ENCODE data around the gene PLAAT5.

The PLAAT5 gene

GRCh38 chr11:63493127-63493526 lies 2.2 kb upstream of the PLAAT5 start:
- DNase-seq (ENCODE audit: low read depth), result no peak
- TF ChIP-seq, protein P1, sequence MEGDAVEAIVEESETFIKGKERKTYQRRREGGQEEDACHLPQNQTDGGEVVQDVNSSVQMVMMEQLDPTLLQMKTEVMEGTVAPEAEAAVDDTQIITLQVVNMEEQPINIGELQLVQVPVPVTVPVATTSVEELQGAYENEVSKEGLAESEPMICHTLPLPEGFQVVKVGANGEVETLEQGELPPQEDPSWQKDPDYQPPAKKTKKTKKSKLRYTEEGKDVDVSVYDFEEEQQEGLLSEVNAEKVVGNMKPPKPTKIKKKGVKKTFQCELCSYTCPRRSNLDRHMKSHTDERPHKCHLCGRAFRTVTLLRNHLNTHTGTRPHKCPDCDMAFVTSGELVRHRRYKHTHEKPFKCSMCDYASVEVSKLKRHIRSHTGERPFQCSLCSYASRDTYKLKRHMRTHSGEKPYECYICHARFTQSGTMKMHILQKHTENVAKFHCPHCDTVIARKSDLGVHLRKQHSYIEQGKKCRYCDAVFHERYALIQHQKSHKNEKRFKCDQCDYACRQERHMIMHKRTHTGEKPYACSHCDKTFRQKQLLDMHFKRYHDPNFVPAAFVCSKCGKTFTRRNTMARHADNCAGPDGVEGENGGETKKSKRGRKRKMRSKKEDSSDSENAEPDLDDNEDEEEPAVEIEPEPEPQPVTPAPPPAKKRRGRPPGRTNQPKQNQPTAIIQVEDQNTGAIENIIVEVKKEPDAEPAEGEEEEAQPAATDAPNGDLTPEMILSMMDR (conservative IDR thresholded peaks at IDR 0.05; ENCODE audit: low read depth, low read length), result no peak
- H3K4me3 ChIP-seq (ENCODE audit: low read length), result no peak overlapping the region

DNA sequence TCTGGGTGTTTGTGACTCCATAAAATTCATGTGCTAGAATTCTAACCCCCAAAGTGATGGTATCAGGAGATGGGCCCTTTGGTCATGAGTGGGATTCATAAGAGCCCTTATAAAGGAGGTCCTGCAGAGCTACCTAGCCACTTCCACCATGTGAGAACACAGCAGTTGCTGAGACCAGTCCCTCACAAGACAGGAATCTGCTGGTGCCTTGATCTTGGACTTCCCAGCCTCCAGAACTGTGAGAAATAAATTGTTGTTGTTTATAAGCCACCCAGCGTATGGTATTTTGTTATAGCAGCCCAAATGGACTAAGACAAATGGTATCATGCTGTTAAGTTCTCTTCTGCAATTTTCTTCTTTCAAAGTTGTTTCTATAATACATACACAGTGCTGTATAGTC lies 1.5 kb upstream of the PLAAT5 start:
- no peak for DNase-seq (ENCODE audit: low read depth)
- TF ChIP-seq, protein P1 (conservative IDR thresholded peaks at IDR 0.05; ENCODE audit: low read depth, low read length), result no peak
- no peak overlapping the region for H3K4me3 ChIP-seq (ENCODE audit: low read length)

DNA sequence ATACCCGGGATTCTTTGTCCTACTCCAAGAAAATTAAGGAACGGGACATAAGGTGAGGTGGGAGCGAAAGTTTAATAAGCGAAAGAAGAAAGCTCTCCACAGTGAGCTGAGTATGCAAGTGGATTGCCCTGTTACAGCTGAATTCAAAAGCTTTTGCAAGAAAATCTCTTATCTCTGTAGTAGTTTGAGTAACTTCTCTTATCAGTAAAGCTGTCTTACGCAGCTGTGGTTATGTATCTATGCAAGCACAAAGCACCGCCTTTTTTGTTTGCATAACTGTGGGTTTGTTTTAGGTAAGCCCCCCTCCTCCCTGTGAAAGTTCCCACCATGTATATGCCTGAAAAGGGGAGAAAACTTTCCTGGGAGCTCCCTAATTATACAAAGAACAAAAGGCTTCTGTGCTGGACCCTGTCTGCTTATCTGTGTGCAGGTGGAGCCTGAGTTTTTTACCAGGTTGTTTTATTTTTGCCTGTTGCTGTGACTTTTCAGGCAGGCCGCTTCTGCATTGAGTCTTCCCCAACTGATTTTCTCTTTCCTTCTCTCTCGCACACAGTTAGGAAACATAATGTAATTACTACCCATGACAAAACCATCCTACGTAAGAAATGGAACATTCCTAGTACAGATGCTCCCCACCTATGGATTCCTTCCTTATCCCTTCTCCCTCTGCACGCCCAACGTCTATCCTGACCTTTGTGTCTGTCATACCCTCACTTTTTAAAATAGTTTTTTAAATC lies 837 bp upstream of the PLAAT5 start:
- TF ChIP-seq, protein P1 (conservative IDR thresholded peaks at IDR 0.05; ENCODE audit: low read depth, low read length), result no peak
- no peak for DNase-seq (ENCODE audit: low read depth)
- peak overlapping the region; percentile 39 for H3K4me3 ChIP-seq (ENCODE audit: low read length)

- TF ChIP-seq, protein P1 (conservative IDR thresholded peaks at IDR 0.05; ENCODE audit: low read depth, low read length), result no peak
- DNase-seq (ENCODE audit: low read depth), result no peak
- H3K4me3 ChIP-seq (ENCODE audit: low read length), result peak overlapping the region; percentile 39
Measured at GRCh38 chr11:63491240-63491587, 247 bp upstream of the PLAAT5 start.

DNA sequence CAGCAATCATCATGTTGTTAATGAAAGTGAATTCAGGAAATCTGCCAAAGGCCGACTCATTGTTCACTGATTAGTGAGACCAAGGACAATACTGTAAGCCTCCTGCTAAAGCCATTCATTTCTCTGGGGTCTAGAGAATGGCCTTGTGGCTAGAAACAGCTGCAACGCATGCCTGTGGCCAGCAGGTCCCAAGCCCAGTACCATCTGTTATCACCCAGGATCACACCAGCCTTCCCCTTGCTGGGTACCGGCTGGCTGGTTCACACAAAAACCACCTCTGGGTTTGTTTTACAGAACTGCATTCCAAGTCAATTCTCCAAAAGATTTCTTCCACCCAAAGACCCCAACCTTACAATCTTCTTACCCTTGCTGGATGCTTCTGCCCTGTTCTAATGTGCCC lies 1.1 kb downstream of the PLAAT5 start:
- TF ChIP-seq, protein P1 (conservative IDR thresholded peaks at IDR 0.05; ENCODE audit: low read depth, low read length), result no peak
- no peak overlapping the region for H3K4me3 ChIP-seq (ENCODE audit: low read length)
- DNase-seq (ENCODE audit: low read depth), result no peak

- H3K4me3 ChIP-seq (ENCODE audit: low read length), result no peak overlapping the region
- TF ChIP-seq, protein P1 (conservative IDR thresholded peaks at IDR 0.05; ENCODE audit: low read depth, low read length), result no peak
- DNase-seq (ENCODE audit: low read depth), result no peak
Measured at GRCh38 chr11:63488789-63489188, 2.2 kb downstream of the PLAAT5 start.

GRCh38 chr11:63485777-63486176 lies 5.2 kb downstream of the PLAAT5 start:
- H3K4me3 ChIP-seq (ENCODE audit: low read length), result no peak overlapping the region
- DNase-seq (ENCODE audit: low read depth), result no peak
- TF ChIP-seq, protein P1 (conservative IDR thresholded peaks at IDR 0.05; ENCODE audit: low read depth, low read length), result no peak

Measured in retinal pigment epithelial cell (primary cell).